B cell (primary cell): ENCODE results near the gene SUGCT.

Source experiments
- CTCF ChIP-seq: fragments of 200-600 bp; IDR thresholded peaks from one replicate; pipeline ENCODE4 v1.8.0; 2022; ENCODE audit warnings: antibody characterized with exemption, mild to moderate bottlenecking
- EZH2 ChIP-seq: IDR thresholded peaks from 2 replicates; pipeline ENCODE4 v1.6.1; 2012; ENCODE audit warnings: borderline replicate concordance, low read depth, mild to moderate bottlenecking, moderate library complexity, low read length; ENCODE audit not compliant: insufficient read depth, poor library complexity, severe bottlenecking

GRCh38 chr7:40733114-40733513, 598.3 kb downstream of the SUGCT start:
- TF ChIP-seq CTCF (no peak), EZH2 (no peak)
